ENCODE data around the gene SPINK1.
"Not testable (repeated sequence)": the region's sequence is repeated elsewhere in the genome, so short reads cannot be mapped to it uniquely, and the experiment has no call there.

SPINK1 gene

GRCh38 chr5:147831465-147831864 is at the start of gene SPINK1:
Gene SPINK1 (minus strand): TSS chr5:147831671. CDS start chr5:147831577, 94 bp downstream.
- DNase-seq (ENCODE audit: low read depth) = no peak

DNA sequence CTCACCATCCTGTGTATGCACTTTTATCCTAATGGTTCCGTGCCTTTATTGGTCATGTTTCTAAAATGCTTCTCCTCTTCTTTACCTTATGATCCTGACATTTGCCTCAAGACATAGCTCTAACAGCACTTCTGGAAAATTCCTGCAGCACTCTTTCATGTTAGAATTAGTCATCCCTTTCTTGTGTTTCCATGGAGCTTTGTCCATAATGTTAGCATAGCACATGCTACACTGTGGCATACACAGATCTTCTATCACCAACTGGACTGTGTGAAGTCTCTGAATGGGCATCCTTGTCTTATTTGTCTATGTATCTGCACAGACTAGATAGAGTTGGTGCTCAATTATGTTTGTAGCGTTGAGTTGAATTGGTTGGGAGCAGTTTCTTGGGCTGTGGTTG is 49.0 kb upstream of the SPINK1 start:
- DNase-seq (ENCODE audit: low read depth) = no peak

DNA sequence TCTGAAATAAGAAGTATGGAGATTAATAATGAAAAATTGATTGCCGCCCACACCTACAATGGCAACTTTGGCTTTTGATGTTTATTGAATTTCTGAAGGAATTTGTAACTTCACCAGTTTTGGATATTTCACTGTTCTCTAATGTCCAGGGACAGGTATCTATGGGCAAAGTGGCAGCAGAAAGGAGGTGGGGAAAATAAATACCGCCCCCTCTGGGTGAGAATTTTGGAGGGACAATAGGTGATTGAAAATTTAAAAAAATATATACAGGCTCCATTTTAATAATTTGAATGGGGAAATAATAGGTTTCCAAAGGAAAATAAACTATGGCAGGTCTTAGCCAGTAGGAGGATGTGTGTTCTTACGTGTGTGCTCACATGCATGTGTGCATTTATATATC is 48.3 kb upstream of the SPINK1 start:
- no peak for DNase-seq (ENCODE audit: low read depth)

GRCh38 chr5:147878066-147878759 is 46.7 kb upstream of the SPINK1 start, which contains the start of gene SCGB3A2:
Gene SCGB3A2 (plus strand): TSS chr5:147878711. CDS start chr5:147878804, 93 bp downstream.
- DNase-seq (ENCODE audit: low read depth) = no peak

GRCh38 chr5:147876626-147877025 is 45.2 kb upstream of the SPINK1 start:
- no peak for DNase-seq (ENCODE audit: low read depth)

DNA sequence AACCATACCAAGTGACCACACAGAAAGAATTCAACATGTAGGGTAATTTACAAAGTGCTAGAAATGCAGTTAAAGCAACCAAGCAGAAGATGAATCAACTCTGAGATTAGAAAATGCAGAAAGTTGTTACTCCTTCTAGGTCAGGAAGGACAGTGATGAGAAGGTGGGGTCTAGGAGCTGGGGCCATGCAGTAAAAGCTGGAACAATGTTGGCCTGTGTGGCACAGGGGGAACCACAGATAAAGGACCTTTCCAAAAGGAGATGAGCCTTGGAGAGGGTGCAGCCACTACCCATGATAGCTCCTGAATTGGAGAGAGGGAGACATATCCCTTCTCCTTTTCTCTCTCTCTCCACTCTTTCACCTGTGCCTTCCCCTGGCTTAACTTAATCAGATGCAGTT is 44.7 kb upstream of the SPINK1 start:
- no peak for DNase-seq (ENCODE audit: low read depth)

GRCh38 chr5:147874910-147875367 is 43.5 kb upstream of the SPINK1 start:
- DNase-seq (ENCODE audit: low read depth) = no peak

DNA sequence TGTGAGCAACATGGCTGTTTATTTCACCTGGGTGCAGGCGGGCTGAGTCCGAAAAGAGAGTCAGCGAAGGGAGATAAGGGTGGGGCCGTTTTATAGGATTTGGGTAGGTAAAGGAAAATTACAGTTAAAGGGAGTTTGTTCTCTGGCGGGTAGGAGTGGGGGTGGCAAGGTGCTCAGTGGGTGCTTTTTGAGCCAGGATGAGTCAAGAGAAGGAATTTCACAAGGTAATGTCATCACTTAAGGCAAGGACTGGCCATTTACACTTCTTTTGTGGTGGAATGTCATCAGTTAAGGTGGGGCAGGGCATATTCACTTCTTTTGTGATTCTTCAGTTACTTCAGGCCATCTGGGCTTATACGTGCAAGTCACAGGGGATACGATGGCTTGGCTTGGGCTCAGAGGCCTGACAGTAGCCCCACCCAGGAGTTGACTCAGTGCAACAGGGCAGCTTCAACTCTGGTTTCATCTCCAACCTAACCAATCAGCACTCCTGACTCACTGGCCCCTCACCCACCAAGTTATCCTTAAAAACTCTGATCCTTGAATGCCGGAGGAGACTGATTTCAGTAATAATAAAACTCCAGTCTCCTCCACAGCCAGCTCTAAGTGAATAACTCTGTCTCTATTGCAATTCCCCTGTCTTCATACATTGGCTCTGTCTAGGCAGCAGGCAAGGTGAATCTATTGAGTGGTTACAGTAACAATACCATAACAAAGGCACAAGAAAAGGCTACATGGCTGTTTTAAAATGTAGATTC is 42.8 kb upstream of the SPINK1 start:
- DNase-seq (ENCODE audit: low read depth) = not testable (repeated sequence)

DNA sequence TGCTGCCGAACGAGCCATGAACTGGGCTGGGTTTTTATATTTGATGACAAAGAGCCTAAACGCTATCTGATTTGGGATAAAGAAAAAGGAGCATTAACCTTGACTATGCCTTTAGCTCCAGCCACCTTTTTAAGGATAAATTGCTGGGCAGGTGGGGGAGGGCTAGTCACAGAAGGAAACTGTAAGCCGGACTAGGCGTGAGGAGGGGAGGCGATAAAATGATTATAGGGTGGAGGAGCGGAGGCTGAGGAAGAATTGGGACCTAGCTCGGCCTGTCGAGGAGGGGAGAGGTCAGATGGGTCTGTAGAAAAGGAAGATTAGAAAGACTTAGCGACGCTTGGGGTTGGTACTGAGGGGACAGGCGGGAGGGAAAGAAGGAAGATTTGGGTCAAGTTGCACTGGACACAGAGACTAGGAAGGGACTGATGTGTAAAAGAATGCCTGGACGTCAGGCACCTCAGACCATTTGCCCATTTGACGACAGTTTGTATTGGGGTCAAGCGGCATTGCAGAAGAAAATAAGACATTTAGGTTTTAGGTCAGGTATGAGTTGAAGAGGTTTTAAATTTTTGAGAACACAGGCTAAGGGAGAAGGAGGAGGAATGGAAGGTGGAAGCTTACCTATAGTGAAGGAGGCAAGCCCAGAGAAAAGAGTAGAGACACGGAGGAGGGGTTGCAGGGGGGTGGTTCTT is 41.4 kb upstream of the SPINK1 start:
- DNase-seq (ENCODE audit: low read depth) = not testable (repeated sequence)

DNA sequence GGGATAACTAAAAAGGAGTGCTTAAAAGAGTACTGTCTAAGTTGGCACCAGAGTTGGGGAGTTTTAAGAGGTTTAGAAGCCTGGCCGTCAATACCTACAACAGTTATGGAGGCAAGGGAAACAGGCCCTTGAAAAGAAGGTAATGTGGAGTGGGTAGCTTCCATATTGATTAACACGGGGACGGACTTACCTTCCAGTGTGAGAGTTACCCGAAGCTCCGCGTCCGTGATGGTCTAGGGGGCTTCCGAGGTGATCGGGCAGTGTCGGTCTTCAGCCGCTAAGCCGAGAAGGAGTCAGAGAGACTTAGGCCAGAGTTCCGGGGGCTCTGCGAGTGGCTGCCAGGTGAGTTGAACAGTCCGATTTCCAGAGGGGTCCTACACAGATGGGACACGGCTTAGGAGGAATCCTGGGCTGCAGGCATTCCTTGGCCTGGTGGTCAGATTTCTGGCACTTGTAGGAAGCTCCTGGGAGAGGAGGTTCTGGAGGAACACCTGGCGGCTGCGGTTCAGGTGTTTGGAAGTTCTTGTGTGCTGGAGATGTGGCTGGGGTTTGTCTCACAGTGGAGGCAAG is 40.6 kb upstream of the SPINK1 start:
- DNase-seq (ENCODE audit: low read depth) = not testable (repeated sequence)

GRCh38 chr5:147869892-147870291 is 38.4 kb upstream of the SPINK1 start:
- DNase-seq (ENCODE audit: low read depth) = not testable (repeated sequence)

DNA sequence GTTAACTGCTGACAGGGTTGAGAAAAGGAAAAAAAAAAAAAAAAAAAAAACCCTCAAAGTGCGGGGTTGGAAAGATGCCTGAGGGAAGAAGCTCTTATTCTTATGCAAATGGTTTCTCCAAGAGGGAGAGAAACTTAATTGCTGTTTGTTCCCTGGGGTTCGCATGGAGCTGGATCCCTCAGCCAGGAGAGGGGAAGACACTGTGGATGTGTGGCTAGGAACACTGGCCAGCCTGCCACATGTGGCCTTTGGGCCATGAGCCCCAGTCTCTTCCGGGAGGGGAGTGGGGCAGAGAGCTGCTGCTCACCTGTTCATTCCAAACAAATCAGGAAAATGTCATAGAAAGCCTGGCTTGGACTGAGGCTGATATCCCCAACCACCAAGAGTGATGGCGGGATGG is 37.6 kb upstream of the SPINK1 start:
- no peak for DNase-seq (ENCODE audit: low read depth)

DNA sequence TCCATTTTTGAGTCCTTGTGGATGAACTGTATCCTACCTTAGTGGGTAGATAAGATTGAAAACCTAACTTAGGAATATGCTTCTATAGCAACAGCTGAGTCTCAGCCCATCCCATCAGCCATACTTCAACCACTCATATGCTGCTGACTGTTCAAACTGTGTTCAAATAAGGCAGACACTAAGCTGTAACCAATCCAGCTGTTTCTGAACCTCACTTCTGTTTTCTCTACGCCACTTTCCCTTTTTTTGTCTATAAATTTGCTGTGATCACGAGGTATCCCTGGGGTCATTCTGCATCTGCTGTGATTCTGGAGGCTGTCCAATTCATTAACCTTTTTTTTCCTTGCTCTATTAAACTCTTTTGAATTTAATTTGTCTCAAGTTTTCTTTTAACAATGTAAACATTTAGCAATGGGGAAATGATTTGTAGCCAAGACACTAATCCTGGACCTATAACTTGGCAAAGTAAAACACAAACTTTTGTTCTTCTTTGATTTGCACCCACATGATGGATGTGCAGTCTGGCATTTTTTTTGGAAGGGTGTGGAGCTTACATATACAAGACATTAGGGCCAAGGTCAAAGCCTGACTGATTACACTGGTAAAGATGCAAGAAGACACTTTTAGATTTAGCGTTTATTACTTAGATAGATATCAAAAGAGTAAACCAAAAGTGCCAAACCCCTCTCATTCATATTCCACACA is 32.1 kb upstream of the SPINK1 start:
- DNase-seq (ENCODE audit: low read depth) = no peak

DNA sequence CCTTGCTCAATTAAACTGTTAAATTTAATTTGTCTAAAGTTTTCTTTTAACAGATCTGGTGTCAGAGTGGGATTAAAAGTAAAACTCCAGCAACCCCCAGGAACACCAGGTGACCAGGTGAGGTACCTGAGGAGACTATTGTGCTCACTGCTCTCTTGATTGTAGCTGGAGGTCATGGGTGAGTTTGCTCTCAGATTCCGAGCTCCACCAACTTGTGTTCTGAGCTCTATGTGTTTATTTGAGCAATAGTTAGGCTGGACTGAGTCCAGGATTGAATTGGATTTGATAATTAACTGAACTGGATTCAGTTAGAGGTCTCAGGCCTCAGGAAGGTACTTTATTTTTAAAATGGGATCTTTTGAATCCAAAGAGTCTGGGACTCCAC is 29.2 kb upstream of the SPINK1 start:
- no peak for DNase-seq (ENCODE audit: low read depth)

- no peak for DNase-seq (ENCODE audit: low read depth)
Observed at GRCh38 chr5:147859962-147860640, 28.6 kb upstream of the SPINK1 start.

DNA sequence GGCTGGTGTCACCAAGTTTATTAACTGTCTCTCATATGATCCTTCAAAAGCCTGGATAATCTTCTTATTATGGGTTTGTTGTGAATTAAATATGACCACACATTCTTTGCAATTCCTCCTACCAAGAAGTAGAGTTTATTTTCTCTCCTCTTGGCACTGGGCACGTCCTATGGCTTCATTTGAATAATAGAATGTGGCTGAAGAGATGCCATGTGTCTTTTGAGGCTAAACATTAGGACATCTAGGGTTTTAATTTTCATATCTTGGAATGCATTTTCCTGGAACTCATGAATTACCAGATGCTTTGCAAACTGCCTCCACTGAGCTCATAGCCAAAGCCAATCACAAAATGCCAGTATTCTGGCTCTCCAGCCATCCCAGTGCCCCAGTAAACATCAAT is 27.1 kb upstream of the SPINK1 start:
- no peak for DNase-seq (ENCODE audit: low read depth)

- peak; percentile 53 for DNase-seq (ENCODE audit: low read depth)
Observed at GRCh38 chr5:147857302-147858129, 26.0 kb upstream of the SPINK1 start.

DNA sequence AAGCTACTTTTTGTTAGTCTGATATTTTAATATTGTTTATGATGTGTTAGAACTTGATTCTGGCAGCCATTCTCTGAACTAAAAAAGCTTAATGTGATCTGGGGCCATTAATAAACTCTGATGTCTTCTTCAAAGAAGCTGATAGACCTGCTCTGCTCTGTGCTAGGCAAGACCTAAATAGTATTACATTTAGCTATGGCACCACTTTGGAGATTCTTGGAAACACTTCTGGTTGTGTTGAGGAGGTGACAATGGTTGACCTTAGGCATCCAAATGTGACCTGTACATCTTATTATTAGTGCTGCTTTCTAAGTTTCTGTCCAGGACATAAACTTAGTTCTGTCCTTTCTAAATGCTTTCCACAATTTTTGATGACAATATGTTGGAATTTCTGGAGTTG is 25.3 kb upstream of the SPINK1 start:
- DNase-seq (ENCODE audit: low read depth) = no peak

GRCh38 chr5:147855774-147856069 is 24.3 kb upstream of the SPINK1 start:
- no peak for DNase-seq (ENCODE audit: low read depth)

Data from amniotic epithelial cell (primary cell).